ENCODE measurements around the gene ADGRG4.

GRCh38 chrX:136336623-136337022 is 35.9 kb downstream of the ADGRG4 start:
- no peak for TF ChIP-seq CTCF (IDR thresholded peaks at IDR 0.05)
- TF ChIP-seq POLR2A (IDR thresholded peaks at IDR 0.05), result no peak
